HG03378 (cell line): ENCODE measurements around the gene ERVH48-1.
A peak's percentile ranks its signal among the peaks of the same experiment; 100 is the strongest.
"Not testable (repeated sequence)": the region's sequence is repeated elsewhere in the genome, so short reads cannot be mapped to it uniquely, and the experiment has no call there.

Experiments used
- ATAC-seq: cut with Tn5 transposase; IDR thresholded peaks from one replicate; pipeline ENCODE4 v1.9.1; 2021; ENCODE audit warnings: mild to moderate bottlenecking, moderate library complexity; ENCODE audit not compliant: unreplicated experiment

Gene ERVH48-1

GRCh38 chr21:42925114-42925926, at the start of gene ERVH48-1:
Gene ERVH48-1 (minus strand): TSS chr21:42925630. CDS start chr21:42919006, 6,624 bp downstream.
- no peak for ATAC-seq

- peak; percentile 78 for ATAC-seq
Measured at GRCh38 chr21:42973991-42974831, 48.8 kb upstream of the ERVH48-1 start, which contains the start of gene PKNOX1. Gene PKNOX1 (plus strand): TSS chr21:42974562. CDS start chr21:43004382, 29,820 bp downstream.

- no peak for ATAC-seq
Measured at GRCh38 chr21:42973309-42973990, 48.0 kb upstream of the ERVH48-1 start.

GRCh38 chr21:42971897-42972275, 46.5 kb upstream of the ERVH48-1 start:
- no peak for ATAC-seq

- no peak for ATAC-seq
Measured at GRCh38 chr21:42970946-42971653, 45.7 kb upstream of the ERVH48-1 start.

- no peak for ATAC-seq
Measured at GRCh38 chr21:42969193-42969600, 43.8 kb upstream of the ERVH48-1 start.

GRCh38 chr21:42967616-42968015, 42.2 kb upstream of the ERVH48-1 start:
- ATAC-seq, result not testable (repeated sequence)

- ATAC-seq, result no peak
Measured at GRCh38 chr21:42965211-42965560, 39.8 kb upstream of the ERVH48-1 start.

GRCh38 chr21:42964546-42965210, 39.2 kb upstream of the ERVH48-1 start:
- ATAC-seq, result no peak

- no peak for ATAC-seq
Measured at GRCh38 chr21:42964086-42964485, 38.7 kb upstream of the ERVH48-1 start.

GRCh38 chr21:42962380-42963007, 37.1 kb upstream of the ERVH48-1 start:
- ATAC-seq, result no peak

GRCh38 chr21:42959728-42960127, 34.3 kb upstream of the ERVH48-1 start:
- no peak for ATAC-seq

- not testable (repeated sequence) for ATAC-seq
Measured at GRCh38 chr21:42958122-42958521, 32.7 kb upstream of the ERVH48-1 start.

GRCh38 chr21:42956824-42957630, 31.6 kb upstream of the ERVH48-1 start:
- ATAC-seq, result no peak

- ATAC-seq, result not testable (repeated sequence)
Measured at GRCh38 chr21:42951193-42951592, 25.8 kb upstream of the ERVH48-1 start.

GRCh38 chr21:42949094-42949755, 23.8 kb upstream of the ERVH48-1 start:
- ATAC-seq, result not testable (repeated sequence)

GRCh38 chr21:42942244-42942643, 16.8 kb upstream of the ERVH48-1 start:
- ATAC-seq, result no peak

GRCh38 chr21:42941696-42942085, 16.3 kb upstream of the ERVH48-1 start:
- no peak for ATAC-seq
